Measurements from ENCODE around the gene C17orf75.

GRCh38 chr17:32299580-32300164 is 42.3 kb downstream of the C17orf75 start:
- no peak for TF ChIP-seq SP1 (IDR thresholded peaks at IDR 0.05)
- no peak for TF ChIP-seq FOXA1 (IDR thresholded peaks at IDR 0.05)
- TF ChIP-seq ZNF384 (IDR thresholded peaks at IDR 0.05) = no peak
- no peak for TF ChIP-seq BHLHE40 (IDR thresholded peaks at IDR 0.05; ENCODE audit: borderline replicate concordance)
- no peak for TF ChIP-seq LEF1 (IDR thresholded peaks at IDR 0.05; ENCODE audit: borderline replicate concordance)
